ENCODE measurements around the gene OBSL1.

- TF ChIP-seq CTCF (IDR thresholded peaks at IDR 0.05) (no peak), ZFX (IDR thresholded peaks at IDR 0.05; ENCODE audit: borderline replicate concordance) (no peak)
Measured at GRCh38 chr2:219547621-219548020, 23.7 kb downstream of the OBSL1 start.
